HG02943 (cell line): Measurements from ENCODE around the gene CDC45.

Experiments used
- ATAC-seq: cut with Tn5 transposase; IDR thresholded peaks from one replicate; pipeline ENCODE4 v1.9.1; 2021; ENCODE audit warnings: mild to moderate bottlenecking, low read depth, moderate library complexity; ENCODE audit not compliant: unreplicated experiment

The CDC45 gene

GRCh38 chr22:19466848-19467752, 12.6 kb upstream of the CDC45 start:
- no peak for ATAC-seq

- no peak for ATAC-seq
These were observed 11.8 kb upstream of the CDC45 start for GRCh38 chr22:19467912-19468311.

GRCh38 chr22:19469421-19469820, 10.3 kb upstream of the CDC45 start:
- no peak for ATAC-seq

GRCh38 chr22:19470010-19470409, 9.7 kb upstream of the CDC45 start:
- no peak for ATAC-seq

- ATAC-seq, result no peak
These were observed 8.1 kb upstream of the CDC45 start for GRCh38 chr22:19471572-19471971.

GRCh38 chr22:19472233-19472632, 7.5 kb upstream of the CDC45 start:
- no peak for ATAC-seq

- no peak for ATAC-seq
These were observed 6.1 kb upstream of the CDC45 start for GRCh38 chr22:19473578-19473977.

- no peak for ATAC-seq
These were observed 3.7 kb upstream of the CDC45 start for GRCh38 chr22:19476023-19476422.

GRCh38 chr22:19477321-19478044, 2.2 kb upstream of the CDC45 start:
- ATAC-seq, result no peak

GRCh38 chr22:19478045-19478900, 1.4 kb upstream of the CDC45 start:
- ATAC-seq, result no peak

GRCh38 chr22:19478901-19479354, 792 bp upstream of the CDC45 start, which contains the start of gene UFD1:
Gene UFD1, minus strand, starts transcription at chr22:19479193. Its CDS starts 108 bp downstream, at chr22:19479085.
- ATAC-seq, result peak; percentile 50

GRCh38 chr22:19480173-19480568, 451 bp downstream of the CDC45 start:
- no peak for ATAC-seq

GRCh38 chr22:19480789-19481188, 1.1 kb downstream of the CDC45 start:
- no peak for ATAC-seq

- ATAC-seq, result no peak
These were observed 2.6 kb downstream of the CDC45 start for GRCh38 chr22:19482297-19482696.

GRCh38 chr22:19483481-19484244, 3.9 kb downstream of the CDC45 start:
- no peak for ATAC-seq

- no peak for ATAC-seq
These were observed 8.6 kb downstream of the CDC45 start for GRCh38 chr22:19488285-19488684.

GRCh38 chr22:19488884-19489843, 9.4 kb downstream of the CDC45 start:
- no peak for ATAC-seq

GRCh38 chr22:19490628-19491230, 11.0 kb downstream of the CDC45 start:
- ATAC-seq, result no peak
